NCI-H1930 (cell line): ENCODE data around the gene TMEM163.

Experiments used
- DNase-seq, 2 experiments: peaks; one replicate each; lab custom pipeline; 2025; lab: John Stamatoyannopoulos, UW

TMEM163 gene

DNA sequence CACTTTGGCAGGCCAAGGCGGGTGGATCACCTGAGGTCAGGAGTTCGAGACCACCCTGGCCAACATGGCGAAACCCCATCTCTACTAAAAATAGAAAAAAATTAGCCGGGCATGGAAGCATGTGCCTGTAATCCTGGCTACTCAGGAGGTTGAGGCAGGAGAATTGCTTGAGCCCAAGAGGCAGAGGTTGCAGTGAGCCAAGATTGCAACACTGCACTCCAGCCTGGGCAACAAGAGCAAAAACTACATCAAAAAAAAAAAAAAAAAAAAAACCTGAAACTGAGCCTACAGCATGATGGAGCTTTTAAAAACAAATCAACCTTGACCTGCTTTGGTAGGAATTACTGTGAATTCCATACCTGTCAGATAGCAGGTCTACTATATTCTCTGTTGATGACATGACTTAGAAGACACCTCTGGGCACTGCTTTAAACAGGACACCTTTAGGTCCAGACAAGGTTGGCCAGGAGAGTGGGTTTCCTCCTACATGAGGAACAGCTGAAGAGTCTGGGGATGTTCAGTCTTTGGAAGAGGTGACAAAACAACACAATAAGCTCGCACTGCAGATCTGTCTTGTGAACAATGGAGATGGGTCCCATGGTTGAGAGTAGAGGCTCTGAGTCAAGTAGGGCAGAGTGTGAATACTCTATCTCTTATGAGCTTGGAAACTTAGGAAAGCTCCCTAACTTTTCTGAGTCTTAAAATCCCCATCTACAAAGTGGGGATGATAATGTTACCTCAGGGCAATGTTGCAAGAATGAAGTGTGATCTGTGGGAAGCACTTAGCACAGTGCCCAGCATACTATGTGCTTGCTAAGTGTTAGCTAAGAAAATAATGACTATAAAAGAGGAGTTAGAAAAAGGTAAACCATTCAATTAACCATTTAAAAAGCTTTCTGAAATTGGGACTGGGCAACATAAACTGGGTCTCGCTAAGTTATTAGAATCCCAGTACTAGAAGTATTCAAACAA lies 25.2 kb downstream of the TMEM163 start:
- DNase-seq: no peak

GRCh38 chr2:134692499-134692898 lies 26.3 kb downstream of the TMEM163 start:
- DNase-seq: no peak

- DNase-seq: no peak
Observed at GRCh38 chr2:134690629-134691215, 28.1 kb downstream of the TMEM163 start.

DNA sequence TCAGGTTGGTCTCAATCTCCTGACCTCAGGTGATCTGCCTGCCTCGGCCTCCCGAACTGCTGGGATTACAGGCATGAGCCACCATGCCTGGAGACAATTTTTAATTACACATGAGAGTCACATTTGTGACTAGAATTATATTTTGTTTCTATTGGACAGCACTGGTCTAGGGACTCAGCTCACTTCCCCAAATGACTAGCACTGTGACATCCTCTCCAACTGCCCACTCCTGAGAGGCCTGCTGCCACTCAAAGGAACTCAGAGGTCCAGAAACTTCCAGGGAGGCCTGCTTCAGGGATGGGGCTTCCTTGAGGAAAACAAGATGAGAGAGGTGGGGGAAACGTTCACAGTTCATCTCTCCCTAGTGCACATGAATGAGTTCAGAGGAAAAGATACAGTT lies 29.5 kb downstream of the TMEM163 start:
- no peak for DNase-seq

- DNase-seq: no peak
Observed at GRCh38 chr2:134685967-134686366, 32.8 kb downstream of the TMEM163 start.

- no peak for DNase-seq
Observed at GRCh38 chr2:134683561-134684112, 35.2 kb downstream of the TMEM163 start.

GRCh38 chr2:134682726-134683125 lies 36.1 kb downstream of the TMEM163 start:
- DNase-seq: no peak

DNA sequence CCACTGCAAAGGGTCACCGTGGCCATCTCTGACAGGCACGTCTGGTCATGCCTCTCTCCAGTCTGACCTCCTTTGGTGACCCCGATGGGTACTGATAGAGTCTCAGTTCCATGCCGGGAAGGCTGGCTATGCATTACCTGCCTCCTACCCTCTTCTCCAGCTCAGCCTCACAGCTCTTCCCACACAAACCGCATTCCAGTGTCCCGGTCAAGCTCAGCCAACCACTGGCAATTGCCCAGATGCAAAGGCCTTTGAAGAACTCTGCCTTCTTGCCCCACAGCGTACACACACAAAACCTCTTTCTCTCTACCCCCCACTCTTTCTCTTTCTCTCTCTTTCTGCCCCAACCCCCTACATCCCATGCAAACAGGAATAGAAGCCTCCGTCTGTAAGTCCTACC lies 37.6 kb downstream of the TMEM163 start:
- DNase-seq: no peak

- no peak for DNase-seq
Observed at GRCh38 chr2:134679745-134680144, 39.1 kb downstream of the TMEM163 start.

- DNase-seq: no peak
Observed at GRCh38 chr2:134679294-134679693, 39.5 kb downstream of the TMEM163 start.

DNA sequence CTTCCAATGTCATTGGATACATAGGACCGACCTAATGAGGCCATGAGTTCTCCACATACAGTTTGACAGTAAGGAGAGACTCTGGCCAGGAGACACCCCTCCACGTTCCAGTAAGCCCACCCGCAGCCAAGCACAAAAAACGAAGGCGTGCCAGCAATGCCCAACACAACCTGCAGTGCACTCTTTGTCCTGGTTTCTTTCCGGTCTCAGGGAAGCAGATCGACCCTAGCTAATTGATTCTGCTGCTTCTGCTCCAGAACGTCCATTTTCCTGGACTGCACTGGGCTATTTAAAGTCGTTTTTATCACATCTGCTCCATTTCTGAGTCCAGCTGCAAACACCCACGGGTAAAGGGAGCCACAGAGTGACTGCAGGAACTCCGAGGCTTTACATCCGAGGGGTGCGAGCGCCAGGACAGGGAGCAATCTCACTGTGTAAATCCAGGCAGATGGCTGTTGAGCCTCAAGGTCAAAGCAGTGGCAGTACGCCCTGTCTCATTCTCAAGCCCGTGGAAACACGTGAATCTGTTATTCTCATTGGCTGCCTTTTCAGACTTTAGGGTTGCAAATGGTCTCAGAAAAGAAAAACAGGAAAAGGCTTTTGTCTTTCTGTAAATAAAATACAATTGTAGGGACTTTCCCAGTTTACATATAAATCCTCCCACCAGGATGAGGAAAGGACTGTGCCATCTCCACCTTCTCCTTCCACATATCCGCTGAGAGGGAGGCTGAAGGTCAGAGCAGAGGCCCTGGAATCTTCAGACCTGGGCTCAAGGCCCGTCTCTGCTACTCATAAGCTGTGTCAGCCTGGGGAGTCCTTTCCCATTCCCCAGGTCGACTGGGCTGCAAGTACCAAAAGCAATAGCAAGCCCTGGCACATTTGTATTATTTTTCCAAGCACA lies 40.7 kb downstream of the TMEM163 start:
- DNase-seq: no peak

DNA sequence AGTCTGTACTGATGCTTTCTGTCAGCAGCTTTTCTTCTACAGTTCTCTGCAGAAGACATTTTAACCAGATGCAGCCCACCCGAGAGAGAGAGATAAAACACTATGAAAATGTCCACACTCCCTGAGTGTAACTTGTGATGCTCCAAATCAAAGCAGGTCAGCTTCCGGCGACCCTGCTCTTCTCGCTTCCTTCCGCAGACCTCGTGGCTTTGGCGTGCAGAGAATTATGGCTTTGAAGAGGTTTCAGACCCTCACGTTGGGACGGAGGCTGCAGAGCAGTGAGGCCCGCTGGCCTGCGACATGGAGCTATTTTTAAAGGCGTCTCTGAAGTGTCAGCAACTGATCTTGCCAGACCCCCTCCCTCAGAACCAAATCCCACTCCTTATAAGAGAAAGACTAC lies 41.8 kb downstream of the TMEM163 start:
- DNase-seq: no peak

DNA sequence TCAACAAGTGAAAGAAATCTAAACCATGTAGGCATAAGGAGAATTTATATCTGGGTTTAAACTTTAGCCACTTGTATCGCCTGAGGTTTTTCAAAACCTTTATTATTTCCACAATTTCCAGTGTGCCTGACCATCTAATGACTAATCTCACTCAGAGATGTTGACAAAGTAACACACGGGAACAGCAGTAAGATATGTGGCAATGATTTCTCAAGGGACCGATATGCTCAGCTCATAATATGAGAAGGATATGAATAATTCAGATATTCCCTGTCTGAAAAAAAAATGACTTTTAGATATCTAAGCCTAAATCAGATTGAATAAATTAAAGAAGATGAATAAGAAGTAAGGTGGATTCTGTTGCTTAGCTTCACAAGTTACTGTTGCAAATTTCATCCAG lies 43.5 kb downstream of the TMEM163 start:
- DNase-seq: no peak

DNA sequence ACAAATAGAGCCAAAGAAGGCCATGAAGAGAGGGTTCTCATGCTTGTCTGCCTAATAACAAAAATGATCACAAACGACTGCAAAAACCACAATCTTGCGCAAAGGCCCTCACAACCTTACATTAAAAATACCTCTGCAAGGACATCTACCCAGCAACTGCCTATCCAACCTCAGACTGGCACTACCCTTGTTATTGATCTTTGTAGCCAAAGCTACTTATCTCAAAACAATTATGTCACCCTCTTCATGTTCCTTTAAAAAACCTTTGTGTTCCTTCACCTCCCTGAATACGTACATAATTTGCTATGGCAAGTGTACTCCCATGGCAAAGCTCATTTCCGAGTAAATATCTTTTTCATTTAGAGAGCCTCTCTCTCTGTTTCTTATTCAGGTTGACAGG lies 44.1 kb downstream of the TMEM163 start:
- no peak for DNase-seq

GRCh38 chr2:134671513-134671912 lies 47.3 kb downstream of the TMEM163 start:
- no peak for DNase-seq

GRCh38 chr2:134670955-134671354 lies 47.8 kb downstream of the TMEM163 start:
- no peak for DNase-seq

GRCh38 chr2:134669731-134670669 lies 48.8 kb downstream of the TMEM163 start:
- DNase-seq: no peak

DNA sequence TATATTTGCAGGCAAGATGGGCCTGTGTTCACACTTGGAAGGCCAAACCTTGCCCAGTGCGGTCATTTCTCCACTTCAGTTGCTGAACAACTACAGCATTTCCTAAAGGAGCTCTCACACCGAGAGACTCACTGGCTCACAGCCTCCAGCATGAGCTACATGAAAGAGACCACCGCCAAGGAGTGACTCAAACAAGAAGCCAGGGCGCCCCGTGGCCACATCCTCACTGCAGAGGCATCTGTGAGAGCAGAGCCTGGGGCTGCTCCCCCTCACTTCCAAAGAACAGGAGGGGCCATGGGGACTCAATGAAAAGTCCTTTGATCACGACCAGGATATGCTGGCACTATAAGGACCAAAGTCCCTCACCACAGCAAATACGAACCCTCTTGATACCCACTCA lies 50.0 kb downstream of the TMEM163 start:
- no peak for DNase-seq

DNA sequence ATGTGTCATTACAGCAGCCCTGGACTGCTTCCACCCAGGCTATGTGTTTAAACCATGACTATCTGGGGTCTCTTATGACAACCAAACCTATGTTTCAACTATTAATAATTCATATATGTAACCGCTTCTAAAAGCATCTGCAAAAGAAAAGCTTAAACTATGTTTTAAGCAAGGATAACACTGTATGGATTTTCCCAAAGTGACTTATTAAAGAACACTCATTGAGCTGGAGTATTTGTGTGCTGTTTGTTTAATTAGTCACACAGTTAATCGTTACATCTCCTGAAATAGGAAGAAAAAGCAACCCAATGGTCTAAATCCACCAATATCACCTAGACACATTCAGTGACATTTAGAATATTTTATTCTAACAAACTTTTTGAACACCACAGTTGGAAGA lies 51.3 kb downstream of the TMEM163 start:
- no peak for DNase-seq

GRCh38 chr2:134667081-134667480 lies 51.7 kb downstream of the TMEM163 start:
- no peak for DNase-seq
